Lower leg skin (tissue), 3 donors: ENCODE data around the gene C1QTNF4.

Source experiments
- CTCF ChIP-seq, 3 donors: fragments of 450-650 bp; IDR thresholded peaks; one replicate each; pipeline ENCODE4 v1.5.1; 2016; ENCODE audit warnings: antibody characterized with exemption in 3 of 3, mild to moderate bottlenecking in 3 of 3, moderate library complexity in 2 of 3
- POLR2A ChIP-seq, 2 donors: fragments of 450-650 bp; IDR thresholded peaks; one replicate each; pipeline ENCODE4 v1.6.1; 2016 to 2017; ENCODE audit warnings: antibody characterized with exemption in 2 of 2, mild to moderate bottlenecking in 1 of 2, moderate library complexity in 1 of 2

GRCh38 chr11:47577460-47578041 is 16.7 kb downstream of the C1QTNF4 start:
- TF ChIP-seq POLR2A (IDR thresholded peaks at IDR 0.05), result no peak
- TF ChIP-seq CTCF (IDR thresholded peaks at IDR 0.05), result no peak
